SW480 (cell line): ENCODE results near the gene OSBPL1A.

Experiments used
- DNase-seq: peaks from one replicate; pipeline ENCODE4 v3.0.0-alpha.2; 2016; ENCODE audit warnings: low spot score

Gene OSBPL1A

DNA sequence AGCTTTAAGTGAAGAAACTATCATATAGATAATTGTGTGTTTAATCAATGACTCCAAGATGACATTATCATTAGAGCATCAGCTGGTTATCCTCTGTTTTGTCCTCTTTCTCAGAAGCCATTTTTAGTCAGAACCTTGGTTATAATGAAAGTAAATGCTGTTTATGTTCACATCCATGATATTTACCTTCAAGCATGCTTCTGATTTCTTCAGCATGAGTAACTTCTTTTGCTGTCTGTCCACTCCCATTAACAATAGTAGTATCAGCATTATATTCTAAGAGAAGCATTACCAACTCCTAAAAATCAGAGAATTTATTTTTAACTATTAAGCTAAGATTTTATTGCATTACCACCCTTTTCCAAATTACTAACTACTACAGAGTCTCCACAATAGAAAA, 56.3 kb downstream of the OSBPL1A start:
- DNase-seq = no peak

DNA sequence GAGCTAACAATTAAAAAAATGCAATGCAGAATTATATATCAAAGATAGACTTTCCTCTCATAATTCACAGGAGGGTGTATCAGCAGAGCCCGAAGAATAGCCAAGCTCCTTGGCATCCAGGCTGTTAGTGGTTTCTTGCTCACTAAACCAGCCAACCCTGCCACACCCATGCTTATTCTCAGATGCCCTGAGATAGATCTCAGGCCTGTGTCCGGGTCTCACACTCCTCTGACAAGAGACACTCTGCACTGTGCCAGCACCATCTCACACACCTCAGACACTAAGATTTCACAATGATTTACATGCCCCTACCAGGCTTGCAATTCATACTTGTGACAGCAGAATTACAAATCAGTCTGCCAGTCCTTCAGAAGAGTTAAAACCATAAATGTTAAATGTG, 64.5 kb downstream of the OSBPL1A start:
- DNase-seq = no peak

DNA sequence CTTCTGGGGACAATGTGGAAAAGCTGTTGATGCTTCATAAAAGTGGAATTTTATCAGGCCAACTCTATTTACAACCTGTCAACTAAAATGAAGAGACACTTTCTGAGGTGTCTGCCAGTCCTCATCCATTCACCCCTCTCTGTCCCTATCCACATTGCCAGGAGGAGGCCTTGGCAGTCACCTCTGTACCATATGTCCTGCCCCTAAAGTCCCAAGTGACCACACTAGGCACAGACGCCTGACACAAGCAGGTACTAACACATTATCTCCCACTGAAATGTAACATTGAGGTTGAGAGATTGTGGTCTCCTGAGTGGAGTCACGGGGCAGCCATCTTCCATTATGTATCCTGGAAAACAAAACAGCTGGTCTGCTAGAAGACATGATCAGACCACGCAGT, 71.4 kb downstream of the OSBPL1A start:
- DNase-seq = no peak

DNA sequence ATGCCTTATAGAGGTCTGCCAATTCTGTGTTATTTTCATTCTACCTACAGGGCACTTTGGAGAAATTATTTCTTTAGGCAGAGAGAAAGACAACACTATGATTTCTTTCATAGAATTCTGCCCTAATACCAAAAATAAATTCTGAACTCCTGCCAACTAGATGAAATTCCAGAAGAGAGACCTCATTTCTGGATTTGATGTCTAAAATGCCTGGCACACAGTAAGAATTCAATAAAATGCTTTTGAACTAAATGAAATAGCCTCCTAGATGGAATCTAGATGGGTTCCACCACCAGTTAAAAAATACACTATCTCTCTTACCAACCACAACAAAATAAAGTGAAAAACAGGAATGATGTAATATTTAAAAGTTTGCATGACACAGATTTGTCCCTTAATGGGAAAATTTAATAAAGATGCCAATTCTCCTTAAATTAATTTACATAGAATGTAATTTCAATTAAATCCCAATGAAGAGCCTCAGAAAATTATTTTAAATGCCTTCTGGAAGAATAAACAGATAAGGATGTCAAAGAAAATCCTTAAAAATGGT, 75.0 kb downstream of the OSBPL1A start:
- DNase-seq = no peak

DNA sequence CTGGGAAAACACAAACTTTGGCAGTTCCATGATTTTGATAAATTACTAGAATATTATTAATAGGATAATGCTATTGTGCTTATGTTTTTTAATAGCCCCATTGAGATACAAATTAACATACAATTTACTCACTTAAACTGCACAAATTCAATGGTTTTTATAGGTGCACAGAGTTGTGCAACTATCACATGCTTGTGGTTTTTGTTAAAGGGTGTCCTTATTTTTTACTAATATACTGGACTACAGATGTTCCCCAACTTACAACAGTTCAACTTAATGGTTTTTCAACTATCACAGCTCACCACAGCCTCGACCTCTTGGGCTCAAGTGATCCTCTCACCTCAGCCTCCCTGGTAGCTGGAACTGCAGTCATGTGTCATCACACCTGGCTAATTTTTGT, 76.6 kb downstream of the OSBPL1A start:
- DNase-seq = no peak

DNA sequence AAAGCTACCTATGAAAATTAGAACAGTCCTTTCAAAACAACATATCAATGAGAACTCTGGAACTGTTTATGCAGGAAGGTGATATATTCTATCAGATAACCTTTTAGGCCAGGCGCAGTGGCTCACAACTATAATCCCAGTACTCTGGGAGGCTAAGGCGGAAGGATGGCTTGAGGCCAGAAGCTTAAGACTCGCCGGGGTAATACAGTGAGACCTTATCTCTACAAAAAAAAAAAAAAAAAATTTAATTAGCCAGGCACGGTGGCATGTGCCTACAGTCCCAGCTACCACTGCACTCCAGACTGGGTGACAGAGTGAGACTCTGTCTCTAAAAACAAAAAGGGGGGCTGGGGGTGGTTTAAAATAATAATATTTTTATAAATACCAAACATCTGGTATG, 77.9 kb downstream of the OSBPL1A start:
- DNase-seq = no peak

DNA sequence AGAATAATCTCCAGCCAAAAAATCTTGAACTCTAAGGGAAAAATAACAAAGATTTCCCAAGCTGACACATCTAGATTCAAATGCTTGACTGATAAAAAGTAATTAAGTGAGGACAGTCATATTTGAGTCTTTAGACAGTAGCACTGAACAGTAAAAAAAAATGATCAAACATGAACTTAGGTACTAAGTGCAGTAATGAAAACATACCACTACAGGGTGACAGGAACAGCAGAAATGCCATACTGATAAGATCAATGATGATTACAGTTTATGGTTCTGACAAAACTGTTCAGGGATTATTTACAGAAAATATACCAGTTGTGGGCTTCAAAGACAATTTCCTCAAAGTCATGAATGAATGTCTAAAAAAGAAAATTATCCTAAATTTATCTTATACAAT, 80.3 kb downstream of the OSBPL1A start:
- DNase-seq = no peak

DNA sequence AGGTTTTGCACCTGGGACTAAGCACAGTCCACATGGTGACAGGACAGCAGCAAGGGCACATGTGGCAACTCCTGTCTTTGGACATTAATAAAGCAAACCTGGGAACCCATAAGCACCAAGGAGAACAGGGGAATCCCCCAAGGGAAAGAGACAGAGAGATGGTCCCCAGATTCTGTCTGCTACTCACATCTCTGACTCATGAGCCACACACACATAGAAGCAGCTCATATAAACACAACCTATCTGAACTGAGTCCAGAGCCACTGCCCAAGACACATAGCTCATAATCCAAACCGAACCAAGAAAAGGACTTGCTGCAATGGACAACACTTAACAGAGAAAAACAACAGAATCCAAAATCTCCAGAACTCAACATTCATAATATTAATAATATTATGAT, 82.5 kb downstream of the OSBPL1A start:
- no peak for DNase-seq

DNA sequence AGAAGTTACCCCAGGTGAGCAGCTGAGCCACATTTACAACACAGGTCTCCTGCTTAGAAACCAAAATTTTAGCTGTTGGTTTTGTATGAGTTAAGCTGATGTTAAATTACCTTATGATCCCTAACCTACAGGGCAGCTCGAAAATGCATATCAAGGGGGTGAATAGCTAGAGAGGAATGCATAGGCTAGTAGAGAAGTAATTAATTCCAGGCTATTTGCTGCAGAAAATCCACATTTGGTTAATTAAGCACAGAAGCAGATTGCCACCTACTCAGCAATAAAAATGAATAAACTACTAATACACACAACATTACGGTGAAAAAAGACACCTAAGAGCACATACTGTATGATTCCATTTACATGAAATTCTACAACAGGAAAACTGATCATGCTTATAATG, 91.4 kb downstream of the OSBPL1A start:
- DNase-seq = no peak

DNA sequence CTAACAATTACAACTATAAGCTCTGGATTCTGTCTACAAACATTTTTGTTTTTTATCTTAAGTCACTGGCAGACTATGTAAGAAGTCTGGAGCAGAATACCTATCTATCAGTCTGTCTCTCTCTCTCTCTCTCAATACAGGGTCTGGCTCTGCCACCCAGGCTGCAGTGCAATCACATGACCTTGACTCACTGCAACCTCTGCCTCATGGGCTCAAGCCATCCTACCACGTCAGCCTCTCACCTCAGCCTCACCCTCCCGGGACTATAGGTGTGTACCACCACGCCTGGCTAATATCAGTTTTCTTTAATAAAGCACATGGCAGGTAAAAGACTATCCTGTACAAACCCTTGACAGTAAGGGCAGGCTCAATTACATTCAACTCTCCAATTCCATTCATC, 96.9 kb downstream of the OSBPL1A start:
- no peak for DNase-seq

DNA sequence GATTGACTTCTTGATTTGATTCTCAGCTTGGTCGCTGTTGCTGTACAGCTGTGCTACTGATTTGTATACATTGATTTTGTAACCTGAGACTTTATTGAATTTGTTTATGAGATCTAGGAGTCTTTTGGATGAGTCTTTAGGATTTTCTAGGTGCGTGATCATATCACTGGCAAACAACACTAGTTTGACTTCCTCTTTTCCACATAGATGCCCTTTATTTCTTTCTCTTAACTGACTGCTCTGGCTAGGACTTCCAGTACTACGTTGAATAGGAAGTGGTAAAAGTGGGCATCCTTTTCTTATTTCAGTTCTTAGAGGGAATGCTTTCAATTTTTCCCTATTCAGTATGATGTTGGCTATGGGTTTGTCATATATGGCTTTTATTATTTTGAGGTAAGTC, 101.3 kb downstream of the OSBPL1A start:
- DNase-seq = no peak

DNA sequence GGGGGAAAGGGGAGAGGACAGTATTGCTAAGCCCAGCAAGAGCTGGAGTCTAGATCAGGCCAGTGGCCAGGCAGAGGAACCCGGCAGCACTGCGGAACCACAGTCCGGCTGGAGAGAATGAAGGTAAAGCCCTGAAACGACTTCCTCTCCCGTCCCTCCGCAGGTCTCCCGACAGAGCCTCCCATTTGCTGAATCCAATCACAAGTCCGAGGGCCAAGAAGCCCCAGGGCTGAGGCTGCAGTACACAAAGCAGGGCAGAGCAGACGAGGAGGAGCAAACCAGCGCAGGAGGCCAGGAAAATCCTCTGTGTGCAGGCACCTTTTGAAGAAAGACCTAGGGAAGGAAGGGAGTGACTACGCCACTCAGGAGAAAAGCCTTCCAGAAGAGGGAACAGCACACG, 104.4 kb downstream of the OSBPL1A start:
- DNase-seq = no peak

DNA sequence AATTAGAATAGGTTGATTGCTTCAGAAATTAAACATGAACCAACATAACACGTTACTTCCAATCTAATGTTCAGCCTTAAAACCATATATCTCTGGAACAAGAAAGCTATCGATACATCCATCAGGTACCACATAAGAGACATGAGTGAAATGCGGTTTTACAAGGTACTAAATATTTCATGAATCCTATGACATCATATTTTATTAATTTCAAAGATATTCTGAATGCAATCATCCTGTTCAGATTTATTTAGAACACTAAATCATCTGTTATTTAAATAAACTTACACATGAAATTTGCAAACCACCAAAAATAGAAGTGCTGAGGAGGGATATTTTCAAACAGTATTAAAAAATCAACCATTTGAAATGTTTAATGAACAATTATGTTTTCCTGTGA, 119.0 kb downstream of the OSBPL1A start:
- DNase-seq = no peak

DNA sequence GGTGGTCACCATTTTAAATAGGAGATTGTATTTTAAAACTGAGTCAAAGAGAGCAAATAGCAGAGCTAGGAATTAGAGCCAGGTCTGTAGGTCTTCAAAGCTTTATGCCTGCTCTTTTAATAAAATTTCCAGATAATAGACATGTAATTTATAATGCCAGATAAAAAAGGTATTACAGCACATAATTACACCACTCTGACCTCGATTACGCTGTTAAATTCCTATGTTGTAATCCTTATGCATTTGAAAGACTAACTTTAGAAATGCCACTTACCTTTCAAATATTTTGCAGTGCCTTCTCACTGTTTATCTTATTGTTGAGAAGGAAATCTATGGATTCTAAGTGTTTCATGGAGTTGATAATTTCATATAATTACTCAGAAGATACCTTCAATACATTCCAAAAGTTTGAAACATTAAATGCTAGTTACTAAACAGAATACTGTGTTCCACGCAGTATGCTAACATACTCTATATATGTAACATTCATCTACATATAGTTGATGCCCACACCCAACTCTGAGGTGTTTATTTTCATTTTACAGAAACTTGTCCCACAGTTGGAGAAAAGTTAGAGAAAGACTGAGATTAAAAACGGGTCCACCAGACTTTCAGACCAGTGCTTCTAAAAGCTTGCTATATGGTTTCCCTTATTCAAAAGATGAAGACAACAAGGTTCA, 120.0 kb downstream of the OSBPL1A start:
- DNase-seq = no peak

DNA sequence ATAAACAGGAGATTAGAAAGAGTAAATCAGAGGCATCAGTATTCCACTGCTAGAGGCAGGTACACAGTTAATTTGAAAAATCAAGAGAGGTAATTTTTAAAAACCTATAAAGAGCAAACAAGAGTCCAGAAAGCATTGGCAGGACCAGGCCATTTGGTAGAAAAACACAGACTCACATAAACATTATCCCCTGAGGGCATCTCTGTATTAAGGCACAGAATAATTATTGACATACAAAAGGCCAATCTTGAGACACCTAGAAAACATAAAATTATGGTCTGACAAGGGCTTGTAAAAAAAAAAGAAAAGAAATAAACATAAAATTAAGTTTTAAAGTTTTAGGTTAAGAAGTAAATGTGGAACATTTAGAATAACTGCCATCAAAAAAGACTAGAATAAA, 120.6 kb downstream of the OSBPL1A start:
- no peak for DNase-seq

DNA sequence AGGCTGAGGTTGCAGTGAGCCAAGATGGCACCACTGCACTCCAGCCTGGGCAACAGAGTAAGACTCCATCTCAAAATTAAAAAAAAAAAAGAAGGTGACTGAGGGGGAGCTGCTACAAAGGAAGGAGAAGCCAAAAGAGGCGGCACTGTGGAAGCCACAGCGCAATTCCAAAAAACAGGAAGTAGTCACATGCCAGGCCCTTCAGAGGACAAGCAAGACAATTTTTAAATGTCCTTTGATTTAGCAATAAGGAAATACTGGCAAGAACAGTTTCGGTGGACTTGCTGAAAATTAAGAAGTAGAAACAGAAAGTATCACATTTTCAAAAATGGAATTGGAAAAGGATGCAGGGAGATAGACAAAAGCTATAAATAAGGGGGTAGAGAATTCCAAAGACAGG, 122.8 kb downstream of the OSBPL1A start:
- DNase-seq = no peak

DNA sequence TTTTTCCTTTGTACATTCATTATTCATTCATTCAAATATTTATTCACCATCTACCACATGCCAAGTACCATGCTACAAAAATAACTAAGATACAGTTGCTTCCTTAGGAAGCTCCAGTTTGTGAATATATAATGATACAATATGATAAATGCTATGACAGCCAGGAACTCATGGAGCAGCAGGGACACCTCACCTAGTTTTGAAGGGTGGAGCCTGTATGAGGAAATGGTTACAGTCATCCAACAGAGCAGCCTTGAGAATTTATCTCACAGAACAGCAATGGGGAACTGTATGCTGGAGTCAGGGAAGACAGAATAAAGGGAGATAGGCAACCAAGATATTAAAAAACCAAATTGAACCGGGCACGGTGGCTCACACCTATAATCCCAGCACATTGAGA, 124.0 kb downstream of the OSBPL1A start:
- peak; percentile 11 for DNase-seq

DNA sequence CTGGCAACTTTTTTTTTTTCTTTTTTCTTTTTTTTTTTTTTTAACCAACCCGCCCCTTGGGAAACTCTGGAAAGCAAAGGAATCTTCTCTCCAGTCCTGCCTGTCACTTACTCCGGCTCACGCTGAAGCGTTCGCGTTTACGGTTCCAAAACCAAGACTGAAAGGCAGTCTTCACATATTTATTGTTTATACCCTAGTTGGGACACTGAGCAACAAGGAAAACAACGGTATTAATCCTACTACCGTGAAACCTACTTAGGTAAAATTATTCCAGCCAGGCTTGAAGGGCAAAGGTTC, 125.4 kb downstream of the OSBPL1A start:
- DNase-seq = no peak

DNA sequence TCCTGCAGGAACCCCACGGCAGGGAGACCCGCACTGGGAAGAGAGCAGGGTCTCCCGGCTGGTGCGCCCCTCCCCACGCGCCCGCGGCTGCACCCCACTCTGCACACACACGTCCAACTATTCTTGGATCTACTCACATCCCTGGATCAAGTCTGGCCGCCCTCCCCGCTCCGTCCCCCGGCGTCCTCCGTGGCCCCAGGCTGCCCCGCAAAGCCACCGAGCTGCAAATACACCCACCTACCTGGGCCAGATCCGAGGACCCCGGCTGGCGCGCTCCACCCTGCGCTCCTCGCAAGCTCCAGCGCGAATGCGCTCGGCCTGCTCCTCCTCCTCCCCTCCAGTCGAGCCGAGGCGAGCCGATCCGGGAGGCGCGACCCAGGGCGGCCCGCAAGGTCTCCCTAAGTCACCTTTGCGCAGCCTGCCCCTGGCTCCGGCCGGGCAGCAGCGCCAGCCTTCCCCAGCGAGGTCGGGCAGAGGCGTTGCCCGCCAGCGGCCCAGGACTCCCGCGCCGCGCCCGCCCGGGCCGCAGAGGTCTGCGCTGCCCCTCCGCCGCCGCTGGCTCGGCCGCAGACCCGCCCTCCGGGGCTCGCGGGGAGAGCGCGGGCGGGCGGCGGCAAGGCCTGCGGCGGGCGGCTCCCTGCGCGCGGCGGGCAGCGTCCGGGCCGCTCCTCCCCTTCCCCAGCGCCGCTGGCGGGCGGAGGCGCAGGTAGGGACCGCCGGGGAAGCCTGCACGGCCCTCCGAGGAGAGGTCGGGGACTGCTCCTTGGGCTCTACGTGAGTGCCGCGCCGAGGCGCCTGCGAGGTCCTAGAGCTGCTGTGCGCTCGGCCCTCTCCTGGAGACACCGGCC, 126.0 kb downstream of the OSBPL1A start:
- peak; percentile 78 for DNase-seq

DNA sequence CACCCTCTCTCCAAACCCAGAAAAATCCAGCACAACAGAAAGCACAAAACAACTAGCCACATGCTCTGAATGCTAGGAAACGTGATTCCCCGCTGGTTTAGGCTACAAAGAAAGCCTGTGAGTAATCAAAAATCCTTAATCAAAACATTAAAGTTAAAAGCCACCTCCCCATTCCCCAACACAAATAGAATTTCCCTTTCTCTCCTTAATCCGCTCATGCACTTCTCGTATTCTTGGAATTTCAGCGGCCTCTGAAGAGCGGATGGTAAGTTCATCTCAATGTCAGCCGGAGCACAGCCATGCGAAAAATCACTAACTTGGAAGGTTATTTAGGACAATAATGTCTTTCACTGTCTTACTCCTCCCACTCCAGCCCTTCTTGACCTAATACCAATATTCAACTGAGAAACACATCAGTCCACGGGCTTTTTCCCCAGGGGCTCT, 126.7 kb downstream of the OSBPL1A start:
- peak; percentile 61 for DNase-seq

DNA sequence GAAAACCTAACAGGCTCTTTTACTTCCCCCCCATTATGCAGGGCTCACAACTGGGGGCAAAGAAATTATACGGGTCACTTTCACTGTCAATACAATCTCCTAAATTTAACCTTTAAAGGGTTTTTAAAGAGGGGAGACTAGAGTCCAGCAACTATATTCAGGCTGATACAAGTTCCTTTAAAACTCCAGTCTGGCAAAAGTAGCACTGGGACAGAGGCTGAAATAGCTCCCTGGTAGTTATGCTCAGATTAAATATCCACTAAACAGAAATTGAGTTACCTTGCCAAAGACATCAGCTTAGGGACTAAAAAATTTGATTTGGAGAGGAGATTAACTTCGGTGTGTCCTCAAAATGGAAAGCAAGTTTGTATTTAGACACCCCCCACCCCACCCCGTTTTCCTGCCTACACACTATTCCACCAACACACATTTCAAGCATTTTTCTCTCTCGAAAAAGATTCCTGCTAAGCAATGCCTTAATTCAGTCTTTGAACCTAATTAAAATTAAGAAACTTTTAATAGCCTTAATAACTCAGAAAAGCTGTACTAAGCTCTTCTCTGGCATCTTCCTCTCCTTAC, 127.2 kb downstream of the OSBPL1A start:
- no peak for DNase-seq

DNA sequence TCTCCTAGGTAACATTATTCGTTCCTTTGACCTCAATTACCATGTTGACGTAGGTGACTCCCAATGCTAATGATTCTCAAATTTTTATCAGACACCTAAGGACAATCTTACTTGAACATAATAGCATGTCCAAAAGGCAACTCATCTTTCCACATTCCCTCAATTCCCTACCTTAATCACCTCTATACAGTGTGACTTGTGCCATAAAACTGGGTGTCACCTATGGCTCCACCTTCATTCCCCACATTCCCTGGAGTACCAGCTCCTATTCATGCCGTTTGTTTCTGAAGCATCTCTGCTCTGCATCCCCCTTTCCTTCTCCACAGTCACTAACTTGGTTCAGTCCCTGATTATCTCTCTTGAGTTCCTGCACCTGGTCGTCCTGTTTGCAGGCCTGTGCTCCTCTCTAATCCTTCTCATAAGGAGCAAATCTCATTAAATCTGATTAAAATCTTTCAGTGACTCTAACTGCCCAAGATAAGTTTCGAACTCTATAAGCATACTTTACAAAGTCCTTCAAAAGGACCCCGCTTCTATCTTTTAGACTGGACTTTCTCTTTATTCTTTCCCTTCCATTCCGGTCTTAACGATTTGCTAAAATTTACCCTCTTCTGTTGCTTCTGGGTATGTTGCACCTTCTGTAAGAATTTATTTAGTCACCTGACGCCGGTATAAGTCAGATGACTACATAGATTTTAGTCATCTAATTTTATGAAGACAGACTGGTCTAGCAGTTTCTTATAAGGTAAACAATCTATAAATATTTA, 128.7 kb downstream of the OSBPL1A start:
- peak; percentile 11 for DNase-seq
